SK-N-SH (cell line): ENCODE results near the gene CPLX1. TPM values are rescaled to one million over a fixed set of nuclear protein-coding genes. Genes with fewer than 3 reads are reported as not detected.

Source experiments
- CTCF ChIA-PET: fragments of 300-600, 350-600 bp; formaldehyde crosslinking; extraction: SDS; loops from one replicate; lab custom pipeline; 2021; lab: Yijun Ruan, JAX
- POLR2A ChIA-PET: fragments of 350-600 bp; sonication (Branson Sonifier 250); formaldehyde crosslinking; extraction: SDS; loops from one replicate; lab custom pipeline; 2020; ENCODE audit warnings: antibody characterized with exemption, inconsistent platforms; lab: Yijun Ruan, JAX
- DNase-seq: peaks from one replicate; pipeline ENCODE4 v3.0.0; 2012
- H2AFZ ChIP-seq: fragments of 200-600 bp; sonication (generic); 2 replicates; pipeline ENCODE4 v1.8.1; 2016; ENCODE audit warnings: antibody characterized with exemption, mild to moderate bottlenecking, low read depth
- H3F3A ChIP-seq: fragments of 200-600 bp; sonication (generic); replicated peaks from 2 replicates; pipeline ENCODE3; 2016; ENCODE audit warnings: antibody characterized with exemption, mild to moderate bottlenecking; ENCODE audit not compliant: insufficient read depth
- H3K27ac ChIP-seq, 2 experiments: fragments of 200-500 bp in 1 of 2; fragments of 200-600 bp in 1 of 2; sonication (Bioruptor generic) in 1 of 2; sonication (generic), shearing (Covaris generic) in 1 of 2; 2 replicates each; pipeline versions ENCODE4 v1.5.1 to v1.6.1; 2014 to 2016; ENCODE audit warnings: low read depth in 2 of 2, inconsistent platforms in 1 of 2, low read length in 1 of 2, mild to moderate bottlenecking in 1 of 2, mixed read lengths in 1 of 2
- H3K27me3 ChIP-seq: fragments of 200-600 bp; sonication (generic), shearing (Covaris generic); 2 replicates; pipeline ENCODE4 v1.6.1; 2016; ENCODE audit warnings: mixed run types; ENCODE audit not compliant: insufficient read depth
- H3K36me3 ChIP-seq, 2 experiments: fragments of 200-500 bp in 1 of 2; fragments of 200-600 bp in 1 of 2; sonication (Bioruptor generic) in 1 of 2; sonication (generic) in 1 of 2; replicated peaks in 1 of 2; 2 replicates each; pipeline versions ENCODE3 to v1.5.1; 2014 to 2016; ENCODE audit warnings: low read length in 1 of 2, mild to moderate bottlenecking in 1 of 2; ENCODE audit not compliant: insufficient read depth in 2 of 2, control insufficient read depth in 1 of 2
- H3K4me1 ChIP-seq, 2 experiments: fragments of 200-500 bp in 1 of 2; fragments of 200-600 bp in 1 of 2; sonication (Bioruptor generic) in 1 of 2; sonication (generic), shearing (Covaris generic) in 1 of 2; 2 replicates each; pipeline versions ENCODE4 v1.5.1 to v1.6.1; 2014 to 2016; ENCODE audit warnings: low read depth in 1 of 2, low read length in 1 of 2, mixed run types in 1 of 2; ENCODE audit not compliant: insufficient read depth in 2 of 2, control insufficient read depth in 1 of 2
- H3K4me2 ChIP-seq: fragments of 200-600 bp; sonication (generic), shearing (Covaris generic); 2 replicates; pipeline ENCODE4 v1.6.1; 2017; ENCODE audit warnings: mixed run types
- H3K4me3 ChIP-seq, 2 experiments: fragments of 200-500 bp in 1 of 2; fragments of 200-600 bp in 1 of 2; sonication (Bioruptor generic) in 1 of 2; sonication (generic), shearing (Covaris generic) in 1 of 2; 2 replicates each; pipeline versions ENCODE4 v1.5.1 to v1.8.1; 2014 to 2016; ENCODE audit warnings: low read depth in 2 of 2, inconsistent platforms in 1 of 2, low read length in 1 of 2, mild to moderate bottlenecking in 1 of 2, mixed read lengths in 1 of 2, moderate library complexity in 1 of 2
- H3K79me2 ChIP-seq: fragments of 200-600 bp; sonication (generic); 2 replicates; pipeline ENCODE4 v1.8.1; 2017; ENCODE audit warnings: mild to moderate bottlenecking; ENCODE audit not compliant: insufficient read depth
- H3K9ac ChIP-seq: fragments of 200-600 bp; sonication (generic); 2 replicates; pipeline ENCODE4 v1.6.1; 2017; ENCODE audit warnings: mixed run types
- H3K9me2 ChIP-seq: fragments of 200-600 bp; sonication (generic); 2 replicates; pipeline ENCODE4 v1.6.1; 2017; ENCODE audit warnings: mixed run types
- H3K9me3 ChIP-seq: fragments of 200-600 bp; sonication (generic); 2 replicates; pipeline ENCODE4 v1.6.1; 2017; ENCODE audit warnings: mixed run types, mild to moderate bottlenecking, moderate library complexity
- H4K20me1 ChIP-seq: fragments of 200-600 bp; sonication (generic); 2 replicates; pipeline ENCODE4 v1.6.1; 2017; ENCODE audit warnings: mild to moderate bottlenecking, mixed run types; ENCODE audit not compliant: insufficient read depth
- EP300 ChIP-seq, 2 experiments: IDR thresholded peaks; 2 replicates each; pipeline versions ENCODE4 v1.4.0 to v1.6.1; 2012; ENCODE audit warnings: borderline replicate concordance in 1 of 2, low read depth in 1 of 2, low read length in 1 of 2
- EZH2phosphoT487 ChIP-seq: fragments of 200-600 bp; sonication (generic); IDR thresholded peaks from 2 replicates; pipeline ENCODE4 v1.6.1; 2017; ENCODE audit warnings: low read depth, mixed run types, mild to moderate bottlenecking, antibody characterized with exemption, moderate library complexity, borderline replicate concordance
- FOSL2 ChIP-seq: IDR thresholded peaks from 2 replicates; pipeline ENCODE4 v1.4.0; 2012; ENCODE audit warnings: low read depth, mild to moderate bottlenecking, moderate library complexity, borderline replicate concordance
- GATA2 ChIP-seq: sonication (generic); formaldehyde crosslinking; IDR thresholded peaks from 2 replicates; pipeline ENCODE4 v1.5.0; 2020; ENCODE audit warnings: mild to moderate bottlenecking, missing genetic modification reagents
- JUND ChIP-seq: IDR thresholded peaks from 2 replicates; pipeline ENCODE4 v1.4.0; 2012
- MAX ChIP-seq: IDR thresholded peaks from 2 replicates; pipeline ENCODE4 v1.4.0; 2012; ENCODE audit warnings: low read depth
- MXI1 ChIP-seq: IDR thresholded peaks from 2 replicates; pipeline ENCODE4 v1.6.1; 2012; ENCODE audit warnings: mild to moderate bottlenecking, low read depth, low read length, improper control_type of control experiment
- NFIC ChIP-seq: IDR thresholded peaks from 2 replicates; pipeline ENCODE4 v1.4.0; 2012; ENCODE audit warnings: borderline replicate concordance
- RAD21 ChIP-seq: IDR thresholded peaks from 2 replicates; pipeline ENCODE4 v1.6.1; 2012; ENCODE audit warnings: mild to moderate bottlenecking, low read length
- RXRA ChIP-seq: IDR thresholded peaks from 2 replicates; pipeline ENCODE4 v1.4.0; 2012; ENCODE audit warnings: low read depth, mild to moderate bottlenecking, borderline replicate concordance
- SIN3A ChIP-seq: IDR thresholded peaks from 2 replicates; pipeline ENCODE4 v1.6.1; 2012; ENCODE audit warnings: low read depth, mild to moderate bottlenecking, low read length, moderate library complexity, borderline replicate concordance
- TAF1 ChIP-seq: IDR thresholded peaks from 2 replicates; pipeline ENCODE4 v1.6.1; 2012; ENCODE audit warnings: low read depth, mild to moderate bottlenecking, low read length, moderate library complexity, borderline replicate concordance
- TCF12 ChIP-seq: IDR thresholded peaks from 2 replicates; pipeline ENCODE4 v1.4.0; 2012
- TEAD4 ChIP-seq: IDR thresholded peaks from 2 replicates; pipeline ENCODE4 v1.4.0; 2012; ENCODE audit warnings: mild to moderate bottlenecking, borderline replicate concordance; ENCODE audit not compliant: insufficient read depth
- USF2 ChIP-seq: fragments of 150-350 bp; IDR thresholded peaks from 2 replicates; pipeline ENCODE4 v1.6.1; 2017; ENCODE audit warnings: antibody characterized with exemption, low read length, low read depth, borderline replicate concordance
- whole genome bisulfite sequencing: methylation state at CpG from one replicate; pipeline ENCODE4 v1.1.6; 2017; ENCODE audit warnings: low lambda C conversion rate; 5-methylcytosine and 5-hydroxymethylcytosine counted together
- polyA plus RNA-seq, 3 experiments: library from polyadenylated mRNA; depleted of rRNA; stranded (reverse); fragments of >200 nt; gene quantifications; 2 replicates each; pipeline ENCODE4 v1.2.3, GENCODE V29; 2012
- TF ChIP-seq, protein P1 (sequence below): IDR thresholded peaks from 2 replicates; pipeline ENCODE4 v1.4.0; 2012; ENCODE audit warnings: low read depth, borderline replicate concordance
- TF ChIP-seq, protein P2 (sequence below): IDR thresholded peaks from 2 replicates; pipeline ENCODE4; 2012
- TF ChIP-seq, protein P3 (sequence below): fragments of 150-350 bp; IDR thresholded peaks from 2 replicates; pipeline ENCODE4 v1.6.1; 2016; ENCODE audit warnings: mild to moderate bottlenecking, low read depth, low read length

CPLX1 gene
- polyA plus RNA-seq, 1 of the 3 experiments (the other 2 are of a cell fraction) = 0.56 TPM

DNA sequence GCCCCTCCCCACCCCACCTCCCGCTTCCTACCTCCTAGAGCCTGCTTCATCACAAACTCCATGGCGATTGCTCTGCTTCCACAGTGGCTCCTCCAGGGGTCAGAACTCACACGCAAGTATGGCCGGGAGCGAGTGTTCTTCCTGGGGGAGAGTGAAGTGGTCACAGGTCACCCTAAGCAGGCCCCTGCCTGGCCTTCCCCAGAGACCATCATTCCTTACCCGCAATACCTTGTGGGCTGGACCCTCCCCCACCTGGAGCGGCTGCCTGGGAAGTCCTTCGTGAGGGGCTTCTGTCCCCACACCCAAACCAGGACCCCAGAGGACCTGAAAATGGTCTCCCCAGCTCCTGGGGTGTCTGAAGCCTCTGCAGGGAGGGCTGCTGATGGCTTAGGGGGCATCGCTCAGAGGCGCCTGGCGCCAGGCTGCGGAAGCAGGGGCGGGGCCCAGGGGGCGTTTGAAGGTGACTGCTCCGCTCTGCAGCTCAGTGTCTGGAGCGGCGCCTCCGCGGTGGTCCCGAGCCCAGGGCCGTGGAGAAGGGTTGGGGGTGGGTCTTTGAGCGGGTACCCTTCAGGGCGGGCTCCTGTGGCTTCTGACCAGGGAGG, 1.4 kb downstream of the CPLX1 start:
- H3K9me2 ChIP-seq = no peaks in the 10 kb centered on the region
- H3K4me2 ChIP-seq = no peak overlapping the region
- H3K36me3 ChIP-seq = no peaks in the 10 kb centered on the region
- no peak overlapping the region for H2AFZ ChIP-seq
- TF ChIP-seq RAD21 (no peak), TCF12 (no peak), NFIC (no peak), USF2 (no peak), SIN3A (no peak), MXI1 (no peak; the same call in 1 of the 2 replicates), TAF1 (no peak), EP300 (IDR thresholded peaks at IDR 0.05; ENCODE audit: borderline replicate concordance in 1 of 2, low read depth in 1 of 2, low read length in 1 of 2) (no peak)
- TF ChIP-seq, protein P1, sequence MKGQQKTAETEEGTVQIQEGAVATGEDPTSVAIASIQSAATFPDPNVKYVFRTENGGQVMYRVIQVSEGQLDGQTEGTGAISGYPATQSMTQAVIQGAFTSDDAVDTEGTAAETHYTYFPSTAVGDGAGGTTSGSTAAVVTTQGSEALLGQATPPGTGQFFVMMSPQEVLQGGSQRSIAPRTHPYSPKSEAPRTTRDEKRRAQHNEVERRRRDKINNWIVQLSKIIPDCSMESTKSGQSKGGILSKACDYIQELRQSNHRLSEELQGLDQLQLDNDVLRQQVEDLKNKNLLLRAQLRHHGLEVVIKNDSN = no peak
- peaks cover 0 to 20% of the 10 kb centered on the region in 2 experiments; a peak in 1 of 4 replicates for H3K4me1 ChIP-seq
- H3K9me3 ChIP-seq = no peaks in the 10 kb centered on the region
- H3K27ac ChIP-seq = no peak overlapping the region; a peak in 1 of 4 replicates
- ChIA-PET CTCF (interaction anchor here (0.6 kb wide), 1 partner anchor 13 kb away, joined by 3 read pairs; no protein-coding TSS in a partner anchor), POLR2A (interaction anchor here (0.6 kb wide), 1 partner anchor 58 kb away, joined by 3 read pairs; no protein-coding TSS in a partner anchor)
- H3F3A ChIP-seq = no peaks in the 10 kb centered on the region
- DNase-seq = peak; percentile 78
- no peaks in the 10 kb centered on the region for H3K79me2 ChIP-seq
- no peak overlapping the region for H3K9ac ChIP-seq
- peak overlapping the region in 1 of 2 experiments; percentile 47; a peak in 1 of 4 replicates for H3K4me3 ChIP-seq
- H4K20me1 ChIP-seq = no peaks in the 10 kb centered on the region
- 80% methylated on average over 1 of the region's 23 CpGs for WGBS
- peaks cover 26% of the 10 kb centered on the region for H3K27me3 ChIP-seq

DNA sequence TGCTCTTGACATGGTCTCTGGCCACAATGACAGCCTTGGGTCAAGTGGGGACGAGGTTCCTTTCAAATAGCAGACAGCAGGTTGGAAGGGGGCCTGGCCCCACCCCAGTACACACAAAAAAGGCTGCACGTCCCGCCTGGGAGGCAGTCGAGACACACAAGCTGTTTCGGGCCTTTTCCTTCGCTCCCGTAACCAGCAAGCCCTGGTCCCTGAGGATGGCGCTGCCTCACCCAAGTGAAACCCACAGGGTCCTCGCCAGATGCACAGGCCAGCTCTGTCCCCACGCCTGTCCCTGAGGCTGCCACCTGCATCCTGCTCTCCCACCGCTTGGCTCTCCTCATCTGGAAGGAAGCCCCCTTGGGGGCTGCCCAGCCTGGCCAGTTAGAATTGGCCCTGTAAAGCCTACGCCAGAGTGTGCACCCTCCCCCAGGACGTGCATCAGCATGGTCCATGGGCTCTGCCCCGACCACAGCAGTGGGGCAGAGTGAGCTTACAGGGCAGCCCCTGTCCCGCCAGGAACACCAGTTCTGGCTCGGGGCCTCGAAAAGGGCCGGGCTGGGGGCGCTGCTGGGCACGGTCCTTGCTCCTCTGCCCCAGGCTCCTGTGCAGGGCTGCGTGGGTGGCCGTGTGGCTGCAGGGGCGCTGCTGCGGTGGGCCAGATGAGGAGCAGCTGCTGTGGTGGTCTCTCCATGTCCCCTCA, 2.0 kb downstream of the CPLX1 start:
- Histone ChIP-seq H3F3A (no peaks in the 10 kb centered on the region), H3K4me3 (no peak overlapping the region), H3K9me2 (no peaks in the 10 kb centered on the region), H3K4me2 (no peak overlapping the region), H3K27ac (no peak overlapping the region), H3K79me2 (no peaks in the 10 kb centered on the region), H3K9me3 (no peaks in the 10 kb centered on the region), H3K27me3 (peaks cover 26% of the 10 kb centered on the region), H3K4me1 (peaks cover 0 to 20% of the 10 kb centered on the region in 2 experiments; a peak in 1 of 4 replicates), H4K20me1 (no peaks in the 10 kb centered on the region), H3K36me3 (no peaks in the 10 kb centered on the region), H3K9ac (no peak overlapping the region), H2AFZ (no peak overlapping the region)
- WGBS = 75% methylated on average over 5 of the region's 24 CpGs
- ChIA-PET CTCF (interaction anchor here (1.6 kb wide), 1 partner anchor 82 kb away, joined by 3 read pairs; no protein-coding TSS in a partner anchor), POLR2A (interaction anchor here (0.6 kb wide), 1 partner anchor 57 kb away, joined by 3 read pairs; no protein-coding TSS in a partner anchor)
- TF ChIP-seq TCF12 (no peak), EZH2phosphoT487 (no peak), MAX (no peak), TEAD4 (no peak), RXRA (no peak), GATA2 (no peak), USF2 (no peak), JUND (no peak), EP300 (IDR thresholded peaks at IDR 0.05; ENCODE audit: borderline replicate concordance in 1 of 2, low read depth in 1 of 2, low read length in 1 of 2) (no peak), TAF1 (no peak), FOSL2 (no peak)
- TF ChIP-seq, protein P2, sequence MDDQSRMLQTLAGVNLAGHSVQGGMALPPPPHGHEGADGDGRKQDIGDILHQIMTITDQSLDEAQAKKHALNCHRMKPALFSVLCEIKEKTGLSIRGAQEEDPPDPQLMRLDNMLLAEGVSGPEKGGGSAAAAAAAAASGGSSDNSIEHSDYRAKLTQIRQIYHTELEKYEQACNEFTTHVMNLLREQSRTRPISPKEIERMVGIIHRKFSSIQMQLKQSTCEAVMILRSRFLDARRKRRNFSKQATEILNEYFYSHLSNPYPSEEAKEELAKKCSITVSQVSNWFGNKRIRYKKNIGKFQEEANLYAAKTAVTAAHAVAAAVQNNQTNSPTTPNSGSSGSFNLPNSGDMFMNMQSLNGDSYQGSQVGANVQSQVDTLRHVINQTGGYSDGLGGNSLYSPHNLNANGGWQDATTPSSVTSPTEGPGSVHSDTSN = no peak
- TF ChIP-seq, protein P3, sequence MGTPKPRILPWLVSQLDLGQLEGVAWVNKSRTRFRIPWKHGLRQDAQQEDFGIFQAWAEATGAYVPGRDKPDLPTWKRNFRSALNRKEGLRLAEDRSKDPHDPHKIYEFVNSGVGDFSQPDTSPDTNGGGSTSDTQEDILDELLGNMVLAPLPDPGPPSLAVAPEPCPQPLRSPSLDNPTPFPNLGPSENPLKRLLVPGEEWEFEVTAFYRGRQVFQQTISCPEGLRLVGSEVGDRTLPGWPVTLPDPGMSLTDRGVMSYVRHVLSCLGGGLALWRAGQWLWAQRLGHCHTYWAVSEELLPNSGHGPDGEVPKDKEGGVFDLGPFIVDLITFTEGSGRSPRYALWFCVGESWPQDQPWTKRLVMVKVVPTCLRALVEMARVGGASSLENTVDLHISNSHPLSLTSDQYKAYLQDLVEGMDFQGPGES = no peak
- DNase-seq = no peak
